Myocyte (in vitro differentiated cells): ENCODE results near the gene ST6GALNAC4. TPM values are rescaled to one million over a fixed set of nuclear protein-coding genes. Genes with fewer than 3 reads are reported as not detected.
"Not testable (repeated sequence)": the region's sequence is repeated elsewhere in the genome, so short reads cannot be mapped to it uniquely, and the experiment has no call there.

Experiments
- DNase-seq: peaks from one replicate; pipeline ENCODE4 v3.0.0-alpha.2; 2012; ENCODE audit warnings: low read depth
- total RNA-seq: library from RNA; depleted of rRNA; stranded (reverse); fragments of >200 nt; gene quantifications from 2 replicates; pipeline ENCODE4 v1.2.3, GENCODE V29; 2014

The ST6GALNAC4 gene
- total RNA-seq, 1 donor from 2014 or later = 114 TPM

DNA sequence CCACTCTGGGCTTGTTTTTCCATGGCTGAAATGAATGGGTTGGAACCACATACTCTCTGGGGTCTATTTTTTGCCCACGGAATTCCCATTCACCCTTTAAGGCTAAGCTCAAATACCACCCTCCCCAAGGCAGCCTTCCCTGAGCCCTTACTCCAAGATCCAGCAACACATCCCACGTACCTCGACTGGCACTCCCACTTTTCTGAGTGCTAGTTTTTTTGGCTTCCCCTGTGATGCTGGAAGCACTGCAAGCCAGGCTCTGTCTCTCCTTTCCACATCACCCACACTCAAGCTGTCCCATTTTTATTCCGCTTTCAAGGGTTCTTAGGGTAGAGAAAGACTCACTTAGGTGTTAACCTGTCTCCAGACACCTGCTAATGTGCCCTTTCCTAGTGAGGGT, 23.4 kb downstream of the ST6GALNAC4 start:
- DNase-seq = no peak

DNA sequence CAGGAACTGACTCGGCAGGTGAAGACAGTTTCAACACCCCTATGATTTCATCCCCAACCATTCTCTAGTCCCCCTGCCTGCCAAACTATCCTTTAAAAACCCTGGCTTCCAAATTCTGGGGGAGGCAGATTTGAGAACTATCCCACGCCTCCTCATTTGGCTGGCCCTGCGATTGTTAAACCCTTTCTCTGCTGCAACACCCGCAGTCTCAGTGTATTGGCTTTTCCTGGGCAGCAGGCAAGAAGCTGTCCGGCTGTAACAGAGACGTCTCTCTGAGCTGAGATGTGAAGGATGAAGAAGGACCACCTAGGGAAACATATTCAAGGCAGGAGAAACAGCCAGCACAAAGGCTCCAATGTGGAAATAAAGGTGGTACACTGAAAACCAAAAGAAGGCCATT, 24.0 kb downstream of the ST6GALNAC4 start:
- DNase-seq = no peak

DNA sequence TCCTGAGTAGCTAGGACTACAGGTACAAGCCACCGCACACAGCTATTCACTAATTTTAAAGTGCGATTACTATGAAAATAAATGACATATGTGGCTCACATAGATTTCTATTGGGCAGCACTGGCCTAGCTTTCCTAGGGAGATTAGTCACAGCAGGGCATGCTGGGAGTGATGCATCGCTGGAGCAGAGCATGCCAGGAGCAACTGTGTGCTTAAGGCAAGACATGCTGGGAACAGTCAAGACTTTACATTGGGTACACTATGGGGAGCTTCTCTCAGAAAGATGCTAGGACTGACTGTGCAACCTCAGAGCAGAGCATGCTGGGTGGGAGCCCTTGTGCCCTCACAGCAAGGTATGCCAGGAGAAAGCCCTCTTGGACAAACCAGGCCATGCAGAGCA, 26.8 kb downstream of the ST6GALNAC4 start:
- no peak for DNase-seq

DNA sequence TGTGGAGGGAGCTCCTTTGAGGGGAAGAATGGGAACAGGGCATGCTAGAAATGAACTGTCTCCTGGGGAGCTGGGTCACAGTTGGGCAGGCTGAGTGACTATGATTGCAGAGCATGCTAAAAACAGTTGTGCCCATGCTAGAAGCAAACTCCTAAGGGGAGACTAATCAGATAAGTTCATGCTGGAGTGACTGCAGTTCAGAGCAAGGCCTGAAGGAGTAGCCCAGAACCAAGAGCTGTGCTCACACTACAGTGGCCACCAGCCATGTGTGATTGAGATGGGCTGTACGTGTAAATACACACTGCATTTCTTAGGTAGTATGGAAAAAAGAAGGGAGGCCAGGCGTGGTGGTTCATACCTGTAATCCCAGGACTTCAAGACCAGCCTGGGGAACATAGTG, 29.0 kb downstream of the ST6GALNAC4 start:
- no peak for DNase-seq

DNA sequence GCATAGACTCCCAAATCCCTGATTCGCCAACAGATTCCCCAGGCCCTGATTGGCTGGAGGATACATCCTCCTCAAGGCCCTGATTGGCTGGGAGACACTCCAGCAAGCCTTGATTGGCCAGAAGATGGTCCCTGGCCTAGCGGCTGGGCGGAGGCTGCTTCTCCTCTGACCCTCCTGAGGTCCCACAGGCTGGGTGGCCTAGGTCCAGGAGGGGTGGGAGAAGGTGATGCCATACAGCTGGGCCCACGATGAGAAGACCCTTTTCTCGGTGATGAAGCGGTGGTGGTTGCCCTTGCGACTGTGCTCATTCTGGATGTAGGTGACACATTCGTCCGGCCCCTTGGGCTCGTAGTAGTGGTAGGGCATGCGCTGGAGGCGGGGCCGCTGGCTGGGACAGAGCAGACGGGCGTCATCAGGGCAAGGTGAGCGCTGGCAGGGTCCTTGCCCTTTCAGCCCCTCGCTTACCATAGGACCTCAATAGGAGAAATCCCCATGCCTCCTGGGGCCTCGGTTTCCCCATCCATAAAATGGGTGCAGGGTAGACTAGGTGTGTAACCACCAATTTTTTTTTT, 30.4 kb downstream of the ST6GALNAC4 start:
- no peak for DNase-seq

DNA sequence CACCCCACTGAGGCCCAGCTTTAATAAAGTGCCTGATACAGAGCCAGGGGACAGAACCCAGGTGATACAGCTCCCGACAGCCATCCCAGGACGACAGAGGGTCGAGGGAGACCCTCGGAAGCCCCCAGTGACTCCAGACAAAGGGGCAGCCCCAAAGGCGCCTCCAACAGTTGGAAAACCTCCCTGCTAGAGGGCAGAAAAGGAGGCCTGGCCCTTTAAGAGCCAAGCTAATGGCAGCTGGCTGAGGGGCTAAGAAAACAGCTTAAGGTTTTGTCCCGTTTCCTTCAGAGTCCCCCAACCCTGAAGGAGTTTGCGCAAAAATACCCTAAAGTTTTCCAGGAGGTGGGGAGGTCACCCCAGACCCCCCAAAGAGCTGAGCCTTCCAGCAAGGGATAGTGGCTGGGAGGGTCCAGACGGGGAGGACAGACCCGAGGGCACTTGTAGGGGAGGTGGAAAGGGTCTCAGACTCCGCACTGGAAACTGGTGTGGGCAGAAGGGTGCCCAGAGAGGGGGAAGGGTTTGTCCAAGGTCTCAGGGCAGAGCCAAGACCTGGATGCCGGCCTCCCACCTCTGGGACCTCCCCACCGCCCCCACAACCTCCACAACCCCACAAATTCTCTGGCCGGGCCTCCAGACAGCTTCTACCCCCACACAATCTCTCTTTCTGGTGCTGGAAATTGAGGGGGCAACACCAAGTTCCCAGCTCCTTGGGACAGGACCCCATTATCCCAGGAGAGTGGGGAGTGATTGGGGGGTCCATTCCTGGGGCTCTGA, 31.1 kb downstream of the ST6GALNAC4 start:
- no peak for DNase-seq

DNA sequence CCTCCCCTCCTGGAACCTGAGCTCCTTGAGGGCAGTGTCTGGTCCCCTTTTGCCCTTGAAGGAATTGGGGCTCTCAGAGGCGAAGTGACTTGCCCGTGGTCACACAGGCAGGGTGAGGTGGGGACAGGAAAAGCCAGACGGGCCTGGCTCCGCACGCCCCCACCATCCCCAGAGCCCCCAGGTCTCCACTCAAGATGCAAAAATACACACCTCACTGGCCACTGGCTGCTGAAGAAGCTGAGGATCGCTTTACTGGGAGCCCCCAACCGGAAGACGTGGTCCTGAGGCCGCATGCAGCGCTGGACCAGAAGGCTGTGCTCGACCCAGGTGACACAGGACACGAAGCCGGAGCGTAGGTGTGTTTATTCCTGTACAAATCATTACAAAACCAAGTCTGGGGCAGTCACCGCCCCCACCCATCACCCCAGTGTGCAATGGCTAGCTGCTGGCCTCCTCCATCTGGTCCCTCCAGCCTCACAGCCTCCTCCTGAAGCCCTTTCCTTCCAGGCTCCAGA, 31.8 kb downstream of the ST6GALNAC4 start:
- no peak for DNase-seq

DNA sequence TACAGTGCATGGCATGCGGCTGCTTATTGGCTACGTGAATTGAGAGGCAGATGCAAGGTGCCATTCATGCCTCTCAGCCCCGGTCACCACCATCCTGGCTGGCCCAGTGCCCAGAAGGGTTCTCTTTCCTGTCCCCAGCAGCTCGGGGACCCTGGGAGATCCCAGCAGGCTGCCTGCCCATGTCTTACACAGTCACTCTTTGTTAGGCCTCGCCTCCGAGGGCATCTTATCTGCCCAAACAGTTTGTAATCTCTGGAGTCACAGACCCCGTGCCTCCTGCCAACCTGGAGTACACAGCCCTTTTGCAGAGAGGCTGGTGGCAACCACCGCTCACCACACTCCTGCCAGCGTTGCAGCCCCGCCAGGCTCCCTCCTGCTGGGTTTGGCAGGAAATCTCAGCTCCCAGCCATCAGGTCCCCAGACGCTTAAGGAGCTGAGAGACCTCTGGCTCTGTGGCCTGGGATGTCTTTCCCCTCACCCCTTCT, 32.4 kb downstream of the ST6GALNAC4 start:
- DNase-seq = peak; percentile 51

DNA sequence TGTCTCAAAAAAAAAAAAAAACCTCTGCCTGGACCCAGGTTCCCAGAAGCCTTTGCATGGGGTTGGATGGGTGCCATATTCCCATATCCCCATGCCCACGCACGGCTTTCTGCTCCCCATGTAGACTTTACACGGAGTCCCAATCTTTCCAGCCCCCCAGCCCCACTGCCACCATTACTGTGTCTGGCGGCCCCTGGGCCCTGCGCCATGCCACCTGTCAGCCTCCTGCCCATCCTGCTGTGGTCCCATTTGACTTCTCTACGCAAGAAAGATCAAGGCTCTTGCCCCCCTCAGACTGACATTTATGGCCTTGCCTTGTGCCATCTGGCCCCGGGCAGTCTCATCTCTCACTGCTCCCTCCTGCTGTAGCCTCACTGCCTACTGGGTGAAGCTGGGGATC, 32.9 kb downstream of the ST6GALNAC4 start:
- no peak for DNase-seq

DNA sequence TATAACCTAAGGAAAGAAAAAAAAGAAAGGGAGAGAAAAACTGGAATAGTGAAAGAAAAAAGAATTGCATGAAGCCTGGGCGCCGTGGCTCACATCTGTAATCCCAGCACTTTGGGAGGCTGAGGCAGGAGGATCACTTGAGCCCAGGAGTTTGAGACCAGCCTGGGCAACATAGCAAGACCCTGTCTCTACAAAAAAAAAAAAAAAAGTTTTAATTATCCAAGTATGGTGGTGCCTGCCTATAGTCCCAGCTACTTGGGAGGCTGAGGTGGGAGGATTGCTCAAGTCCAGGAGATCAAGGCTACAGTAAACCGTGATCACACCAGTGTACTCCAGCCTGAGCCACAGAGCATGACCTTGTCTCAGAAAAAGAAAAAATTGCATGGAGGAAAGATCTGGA, 35.1 kb downstream of the ST6GALNAC4 start:
- not testable (repeated sequence) for DNase-seq

DNA sequence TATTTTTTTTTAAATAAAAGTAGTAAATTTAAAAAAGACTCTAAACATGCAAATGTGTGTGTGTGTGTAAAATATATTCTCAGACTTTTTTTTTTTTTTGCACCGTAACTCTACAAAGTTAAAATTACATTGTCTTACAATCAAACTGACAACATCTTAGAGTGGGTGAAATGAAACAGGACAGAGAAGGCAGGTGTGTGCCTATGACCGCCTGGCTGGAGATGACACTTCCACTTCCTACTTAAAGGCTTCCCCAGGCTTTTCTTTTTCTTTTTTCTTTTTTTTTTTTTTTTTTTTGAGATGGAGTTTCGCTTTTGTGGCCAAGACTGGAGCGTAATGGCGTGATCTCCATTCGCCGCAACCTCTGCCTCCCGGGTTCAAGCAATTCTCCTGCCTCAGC, 36.7 kb downstream of the ST6GALNAC4 start:
- no peak for DNase-seq

DNA sequence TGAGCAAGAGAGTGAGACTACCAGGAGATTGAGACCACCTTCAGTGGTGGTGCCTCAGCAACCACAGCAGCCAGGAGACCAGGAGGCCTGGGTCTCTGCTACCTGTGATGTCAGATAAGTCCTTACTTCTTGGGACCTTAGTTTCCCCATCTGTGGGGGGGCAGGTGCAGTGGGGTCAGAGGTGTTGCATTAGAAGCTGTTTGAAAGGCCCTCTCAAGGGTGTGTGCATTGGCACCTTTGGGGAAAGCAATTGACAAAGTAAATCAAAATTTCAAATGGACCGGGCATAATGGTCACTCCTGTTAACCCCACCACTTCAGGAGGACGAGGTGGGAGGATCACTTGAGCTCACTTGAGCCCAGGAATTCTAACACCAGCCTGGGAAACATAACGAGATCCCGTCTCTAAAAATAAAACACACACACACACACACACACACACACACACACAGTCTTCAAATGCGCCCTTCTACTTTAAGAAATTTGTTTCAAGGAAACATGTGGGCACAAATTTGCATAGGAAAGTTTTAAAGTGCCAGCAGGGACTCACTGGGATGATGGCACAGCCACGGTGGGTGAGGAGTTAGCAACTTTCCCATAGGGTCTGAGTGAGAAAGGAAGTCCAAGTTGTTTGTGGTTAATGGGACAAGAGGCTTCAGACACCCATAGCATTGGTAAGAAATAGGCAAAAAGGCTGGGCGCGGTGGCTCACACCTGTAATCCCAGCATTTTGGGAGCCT, 38.0 kb downstream of the ST6GALNAC4 start:
- DNase-seq = no peak

DNA sequence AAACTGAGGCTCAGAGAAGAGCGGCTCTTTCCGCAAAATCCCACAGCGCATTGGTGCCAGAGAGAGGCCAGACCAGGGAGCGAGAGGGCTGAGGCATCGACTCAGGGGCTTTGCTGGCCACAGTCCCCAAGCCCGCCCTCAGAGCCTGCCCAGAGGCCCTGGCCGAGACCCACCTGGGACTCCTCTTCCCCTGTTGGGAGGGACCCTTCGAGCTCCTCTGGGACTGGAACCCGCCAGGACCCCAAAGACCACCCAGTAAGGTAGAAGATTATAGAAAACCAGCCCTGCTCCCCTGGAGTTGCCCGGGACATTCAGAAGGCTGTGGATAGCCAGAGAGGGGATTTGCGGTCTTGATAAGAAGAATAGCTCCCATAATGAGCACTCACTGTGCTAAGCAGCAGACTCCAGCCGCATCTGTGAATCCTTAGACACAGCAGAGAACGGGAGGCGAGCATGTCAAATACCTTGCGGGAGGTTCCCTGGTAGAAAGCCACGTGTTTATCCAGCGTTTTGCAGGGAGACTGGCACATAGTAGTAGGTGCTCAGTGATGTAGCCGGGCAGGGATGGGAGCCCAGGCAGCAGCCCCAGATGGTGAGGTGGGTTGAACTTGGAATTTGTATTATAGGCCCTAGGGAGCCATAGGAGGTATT, 38.7 kb downstream of the ST6GALNAC4 start:
- DNase-seq = no peak

DNA sequence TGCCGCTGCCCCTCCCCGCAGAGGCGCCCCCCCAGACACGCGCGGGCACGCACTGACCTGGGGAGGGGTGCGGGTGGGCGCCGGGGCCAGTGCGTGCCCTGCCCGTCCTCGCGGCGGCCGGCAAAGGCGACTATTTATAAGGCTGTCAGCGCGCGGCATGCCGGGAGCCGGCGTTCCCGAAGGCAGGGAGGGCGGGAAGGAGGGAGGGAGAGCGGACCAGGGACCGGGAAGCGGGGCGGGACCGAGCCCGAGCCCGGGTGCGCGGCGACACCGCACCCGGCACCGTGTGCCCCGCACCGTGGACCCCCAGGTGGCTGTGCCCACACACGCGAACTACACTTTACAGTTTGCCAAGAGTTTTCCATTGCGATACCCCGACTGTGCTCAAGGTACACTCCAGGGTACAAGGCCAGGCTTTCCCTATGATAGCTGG, 39.3 kb downstream of the ST6GALNAC4 start, which contains the start of gene AK1:
Gene AK1 (minus strand): TSS at position 110 of the 433 bp plus-strand sequence. CDS start 3,058 bp downstream, outside the sequence.
- peak; percentile 84 for DNase-seq

DNA sequence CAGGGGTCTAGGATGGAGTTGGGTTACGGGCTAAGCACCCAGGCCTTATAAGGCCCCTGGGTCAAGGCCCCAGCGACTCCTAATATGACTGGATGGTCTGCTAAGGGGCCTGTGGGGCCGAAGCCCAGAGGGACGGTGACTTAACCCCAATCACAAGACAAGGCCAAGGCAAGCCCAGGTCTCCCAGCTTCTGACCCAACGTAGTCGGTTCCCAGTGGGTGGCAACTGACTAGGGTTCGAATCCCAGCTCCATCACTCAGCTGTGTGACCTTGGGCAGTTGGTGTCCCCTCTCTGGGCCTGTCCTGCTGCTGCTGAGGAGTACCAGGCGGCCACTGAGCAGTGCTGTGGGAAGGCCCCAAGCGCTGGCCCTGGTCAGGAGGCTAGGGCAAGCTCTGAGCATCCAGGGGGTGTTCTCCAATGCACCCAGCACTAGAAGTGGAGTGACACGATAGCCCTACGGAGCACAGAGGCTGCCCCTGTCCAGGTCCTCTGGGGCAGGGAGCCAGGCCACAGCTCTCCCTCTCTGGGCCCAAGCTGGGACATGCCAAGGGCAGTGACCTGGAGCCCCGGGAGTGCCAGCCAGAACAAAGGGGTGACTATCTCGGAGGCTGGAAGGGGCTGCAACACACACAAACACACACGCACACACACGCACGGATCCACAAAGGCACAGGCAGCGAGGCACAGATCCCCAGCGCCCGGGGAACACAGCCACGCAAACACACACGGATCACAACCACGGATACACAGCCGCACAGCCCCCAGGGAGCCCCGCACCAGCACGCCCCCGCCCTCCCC, 39.9 kb downstream of the ST6GALNAC4 start:
- DNase-seq = no peak

DNA sequence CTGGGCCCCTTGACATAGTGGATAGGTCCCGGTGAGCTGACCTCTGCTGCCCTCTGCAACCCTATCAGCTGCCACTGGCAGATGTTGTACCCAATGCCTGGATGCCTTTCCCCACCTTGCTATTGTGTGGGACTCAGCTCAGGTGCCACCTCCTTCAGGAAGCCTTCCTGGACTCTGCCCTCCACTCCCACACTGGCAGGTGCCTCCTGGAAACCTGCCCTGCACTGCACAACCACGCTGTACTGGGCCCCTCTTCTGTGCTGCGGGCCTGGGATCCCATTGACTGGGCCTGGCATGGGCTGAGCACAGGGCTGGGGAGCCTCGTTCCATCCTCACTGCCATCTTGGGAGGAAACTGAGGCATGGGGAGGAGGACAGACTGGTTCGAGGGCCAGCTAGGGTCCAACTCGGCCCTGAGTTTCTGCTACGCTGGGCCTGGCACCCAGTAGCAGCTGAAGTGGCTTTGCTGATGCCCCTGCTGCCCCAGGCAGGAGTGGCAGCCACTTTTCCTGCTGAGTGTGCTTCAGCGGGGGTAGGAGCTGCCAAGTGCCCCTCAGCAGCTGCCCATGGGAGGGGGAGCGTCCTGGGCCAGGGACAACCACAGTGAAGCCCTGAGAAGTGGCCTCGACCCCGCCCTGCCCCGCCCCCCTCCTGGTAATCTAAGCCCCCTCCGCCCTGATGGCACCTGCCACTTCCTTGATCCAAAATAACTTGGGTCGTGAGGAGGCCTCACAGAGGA, 40.6 kb downstream of the ST6GALNAC4 start:
- peak; percentile 95 for DNase-seq

DNA sequence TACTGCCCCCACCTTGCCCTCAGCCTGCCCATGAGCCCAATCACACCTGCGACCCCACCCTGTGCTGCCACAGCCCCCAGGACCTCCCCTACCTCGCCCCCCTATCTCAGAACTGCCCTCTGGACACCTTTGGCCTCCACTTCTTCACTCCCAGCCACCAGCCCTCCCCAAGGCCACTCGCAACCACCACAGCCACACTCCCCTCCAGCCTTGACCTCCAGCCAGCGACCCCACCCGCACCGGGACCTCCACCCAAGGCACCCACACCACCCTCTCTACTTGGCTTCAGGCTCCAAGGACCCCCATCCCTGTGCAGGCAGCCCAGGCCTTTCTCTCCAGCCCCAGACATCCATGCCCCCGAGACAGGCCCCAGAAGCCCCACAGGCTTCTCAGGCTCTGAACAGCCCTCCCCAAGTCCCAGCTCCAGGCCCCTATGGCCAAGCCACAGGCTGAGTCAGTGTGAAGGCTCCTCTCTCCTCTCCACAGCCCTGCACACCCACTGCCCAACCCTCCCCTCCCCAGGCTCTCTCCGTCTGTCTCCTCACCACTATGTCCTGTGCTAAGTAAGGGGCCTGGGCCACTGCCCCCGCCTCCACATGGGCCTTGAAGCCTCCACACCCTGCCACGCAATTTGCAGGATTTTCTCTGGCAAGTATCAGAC, 41.4 kb downstream of the ST6GALNAC4 start:
- DNase-seq = peak; percentile 93

DNA sequence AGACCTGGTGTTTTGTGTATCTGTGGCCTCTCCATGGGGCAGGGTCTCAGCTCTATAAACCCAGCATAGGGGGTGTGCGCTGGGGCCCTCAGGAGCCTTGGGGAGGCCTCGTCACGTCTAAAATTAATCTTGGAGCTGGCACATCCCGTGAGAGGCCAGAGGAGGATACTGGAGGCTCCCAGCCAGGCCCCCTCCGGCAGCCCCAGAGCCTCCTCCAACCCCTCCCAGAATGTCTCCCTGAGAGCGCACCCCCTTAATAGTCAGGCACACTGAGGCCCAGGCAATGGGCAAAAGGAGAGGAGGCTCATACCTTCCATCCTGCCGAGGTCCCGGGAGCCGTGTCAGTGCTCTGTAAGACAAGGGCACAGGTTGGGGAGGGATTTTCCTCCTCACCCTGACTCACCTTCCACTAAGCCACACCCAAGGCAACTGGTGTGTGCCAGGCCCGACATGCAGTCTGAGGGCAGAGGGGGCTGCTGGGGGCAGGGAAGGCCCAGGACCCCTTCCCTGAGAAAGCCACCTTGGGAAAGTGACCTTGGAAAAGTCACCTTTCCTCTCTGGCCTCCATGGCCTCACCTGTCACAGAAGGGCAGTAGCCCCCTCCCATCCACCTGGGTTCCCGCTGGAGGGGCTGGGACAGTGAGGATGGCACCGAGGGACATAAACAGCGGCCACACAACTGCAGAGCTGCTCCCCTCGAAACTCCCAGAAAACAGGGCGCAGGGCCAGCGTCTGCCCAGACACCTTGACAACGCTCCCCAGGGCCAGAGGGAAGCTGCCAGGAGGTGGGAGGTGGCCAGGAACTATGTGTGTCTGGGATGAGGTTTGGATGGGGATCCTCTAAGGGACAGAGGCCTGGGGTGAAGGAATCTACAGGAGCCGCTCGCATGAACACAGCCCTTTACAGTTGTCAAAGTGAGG, 42.3 kb downstream of the ST6GALNAC4 start:
- no peak for DNase-seq
